A673 (cell line): ENCODE results near the gene DHRSX.

Source experiments
- CTCF ChIP-seq: fragments of 300-800, 200-600 bp; sonication (generic); conservative IDR thresholded peaks from 2 replicates; pipeline ENCODE4 v1.5.1; 2017; ENCODE audit warnings: low read depth, mild to moderate bottlenecking, antibody characterized with exemption, low read length, moderate library complexity, mixed read lengths
- EZH2 ChIP-seq: fragments of 200-600 bp; sonication (generic); IDR thresholded peaks from 2 replicates; pipeline ENCODE4 v1.6.1; 2017; ENCODE audit warnings: borderline replicate concordance, low read depth, mild to moderate bottlenecking, mixed read lengths, antibody characterized with exemption, low read length; ENCODE audit not compliant: poor library complexity, severe bottlenecking

GRCh38 chrX:2495595-2495994, 5.2 kb downstream of the DHRSX start:
- TF ChIP-seq CTCF = no peak
- no peak for TF ChIP-seq EZH2
